ENCODE data around the gene LIME1.

The LIME1 gene

DNA sequence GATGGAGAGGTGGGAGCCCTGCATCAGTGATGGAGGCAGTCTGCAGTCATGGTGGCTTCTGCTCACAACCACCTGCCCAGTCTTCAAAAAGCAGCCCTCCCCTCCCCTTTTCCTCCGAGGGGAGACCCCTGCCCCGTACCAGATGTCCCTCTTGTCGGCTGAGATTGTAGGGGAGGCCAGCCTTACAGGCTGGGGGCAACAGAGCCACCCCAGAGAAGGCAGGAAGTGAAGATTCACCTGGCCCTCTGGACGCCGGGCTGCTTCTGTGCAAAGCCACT lies 35.5 kb upstream of the LIME1 start:
- Histone ChIP-seq H3K4me3 (ENCODE audit: low read depth, low read length) (no peak overlapping the region), H3K4me1 (no peaks in the 10 kb centered on the region), H3K27me3 (ENCODE audit: control insufficient read depth, insufficient read depth, low read length) (no peaks in the 10 kb centered on the region), H3K9ac (no peak overlapping the region), H3K27ac (no peak overlapping the region), H2AFZ (no peak overlapping the region), H3K79me2 (peaks cover 48% of the 10 kb centered on the region), H3K36me3 (ENCODE audit: control insufficient read depth, insufficient read depth, low read length) (no peaks in the 10 kb centered on the region), H3K4me2 (ENCODE audit: low read length) (no peak overlapping the region), H3K9me3 (ENCODE audit: control insufficient read depth, low read length) (no peaks in the 10 kb centered on the region)
- TF ChIP-seq, protein P1, sequence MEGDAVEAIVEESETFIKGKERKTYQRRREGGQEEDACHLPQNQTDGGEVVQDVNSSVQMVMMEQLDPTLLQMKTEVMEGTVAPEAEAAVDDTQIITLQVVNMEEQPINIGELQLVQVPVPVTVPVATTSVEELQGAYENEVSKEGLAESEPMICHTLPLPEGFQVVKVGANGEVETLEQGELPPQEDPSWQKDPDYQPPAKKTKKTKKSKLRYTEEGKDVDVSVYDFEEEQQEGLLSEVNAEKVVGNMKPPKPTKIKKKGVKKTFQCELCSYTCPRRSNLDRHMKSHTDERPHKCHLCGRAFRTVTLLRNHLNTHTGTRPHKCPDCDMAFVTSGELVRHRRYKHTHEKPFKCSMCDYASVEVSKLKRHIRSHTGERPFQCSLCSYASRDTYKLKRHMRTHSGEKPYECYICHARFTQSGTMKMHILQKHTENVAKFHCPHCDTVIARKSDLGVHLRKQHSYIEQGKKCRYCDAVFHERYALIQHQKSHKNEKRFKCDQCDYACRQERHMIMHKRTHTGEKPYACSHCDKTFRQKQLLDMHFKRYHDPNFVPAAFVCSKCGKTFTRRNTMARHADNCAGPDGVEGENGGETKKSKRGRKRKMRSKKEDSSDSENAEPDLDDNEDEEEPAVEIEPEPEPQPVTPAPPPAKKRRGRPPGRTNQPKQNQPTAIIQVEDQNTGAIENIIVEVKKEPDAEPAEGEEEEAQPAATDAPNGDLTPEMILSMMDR (IDR thresholded peaks at IDR 0.05): no peak

DNA sequence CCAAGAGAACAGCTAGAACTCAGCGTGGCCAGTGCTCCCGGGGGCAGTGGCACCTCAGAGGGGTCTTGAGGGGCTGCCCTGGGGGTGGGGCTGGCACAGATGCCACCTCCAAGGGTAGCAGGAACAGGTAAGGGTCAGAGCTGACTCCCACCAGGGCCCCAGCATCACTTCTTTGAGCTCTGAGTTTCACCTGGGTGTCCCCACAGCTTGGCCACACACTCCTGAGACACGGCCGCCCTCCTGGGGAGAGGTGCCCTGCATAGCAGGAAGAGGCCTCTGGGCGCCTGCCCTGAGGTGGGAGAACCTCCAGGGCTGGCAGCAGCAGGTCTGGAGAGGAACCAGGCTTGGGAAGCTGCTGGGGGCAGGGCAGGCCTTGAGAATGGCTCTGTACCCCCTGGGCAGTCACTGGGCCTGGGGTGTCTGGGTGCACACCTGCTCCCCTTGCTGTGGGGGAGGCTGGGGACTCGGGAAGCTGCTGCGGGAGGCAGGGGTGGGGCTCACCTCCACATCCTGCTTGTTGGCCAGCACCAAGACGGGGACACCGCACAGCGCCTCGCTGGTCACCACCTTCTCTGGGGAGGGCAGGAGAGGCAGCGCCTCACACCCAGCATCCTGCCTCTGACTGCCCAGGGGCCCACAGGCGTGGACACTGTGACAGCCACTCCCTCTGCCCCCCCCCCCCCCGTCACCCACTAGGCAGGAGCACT lies 35.0 kb upstream of the LIME1 start:
- Histone ChIP-seq H3K4me1 (peaks cover 3% of the 10 kb centered on the region), H3K27ac (no peak overlapping the region), H3K9me3 (ENCODE audit: control insufficient read depth, low read length) (no peaks in the 10 kb centered on the region), H3K79me2 (peaks cover 53% of the 10 kb centered on the region), H3K9ac (no peak overlapping the region), H3K4me3 (ENCODE audit: low read depth, low read length) (no peak overlapping the region), H3K27me3 (ENCODE audit: control insufficient read depth, insufficient read depth, low read length) (no peaks in the 10 kb centered on the region), H3K4me2 (ENCODE audit: low read length) (no peak overlapping the region), H3K36me3 (ENCODE audit: control insufficient read depth, insufficient read depth, low read length) (no peaks in the 10 kb centered on the region), H2AFZ (no peak overlapping the region)
- TF ChIP-seq, protein P1 (IDR thresholded peaks at IDR 0.05): no peak

DNA sequence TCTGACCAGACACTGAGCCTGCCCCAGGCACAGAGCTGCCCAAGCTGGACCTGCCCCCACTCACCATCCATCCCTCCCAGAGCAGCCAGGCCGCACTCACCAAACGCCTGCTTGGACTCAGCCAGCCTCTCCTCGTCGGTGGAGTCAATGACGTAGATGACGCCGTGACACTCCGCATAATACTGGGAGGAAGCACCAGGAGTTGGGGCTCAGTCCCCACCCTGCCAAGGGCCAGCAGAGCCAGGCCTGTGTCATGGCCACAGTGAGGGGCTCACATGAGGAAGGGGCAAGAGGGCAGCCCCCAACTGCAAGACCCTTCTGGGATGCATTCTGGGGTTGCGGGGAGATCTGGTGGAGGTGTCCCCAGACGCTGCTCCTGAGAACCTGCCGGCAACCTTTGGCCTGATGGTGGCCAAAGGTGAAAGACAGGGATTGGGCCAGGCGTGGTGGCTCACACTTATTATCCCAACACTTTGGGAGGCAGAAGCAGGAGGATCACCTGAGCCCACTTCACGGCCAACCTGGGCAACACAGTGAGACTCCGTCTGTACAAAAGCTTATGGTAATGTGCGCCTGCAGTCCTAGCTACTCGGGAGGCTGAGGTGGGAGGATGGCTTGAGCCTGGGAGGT lies 34.3 kb upstream of the LIME1 start:
- Histone ChIP-seq H3K4me3 (ENCODE audit: low read depth, low read length) (no peak overlapping the region), H3K27me3 (ENCODE audit: control insufficient read depth, insufficient read depth, low read length) (no peaks in the 10 kb centered on the region), H3K4me1 (peaks cover 6% of the 10 kb centered on the region), H3K79me2 (peaks cover 54% of the 10 kb centered on the region), H3K27ac (no peak overlapping the region), H3K9me3 (ENCODE audit: control insufficient read depth, low read length) (no peaks in the 10 kb centered on the region), H3K36me3 (ENCODE audit: control insufficient read depth, insufficient read depth, low read length) (no peaks in the 10 kb centered on the region), H3K4me2 (ENCODE audit: low read length) (no peak overlapping the region), H3K9ac (no peak overlapping the region), H2AFZ (no peak overlapping the region)
- TF ChIP-seq, protein P1 (IDR thresholded peaks at IDR 0.05): no peak

DNA sequence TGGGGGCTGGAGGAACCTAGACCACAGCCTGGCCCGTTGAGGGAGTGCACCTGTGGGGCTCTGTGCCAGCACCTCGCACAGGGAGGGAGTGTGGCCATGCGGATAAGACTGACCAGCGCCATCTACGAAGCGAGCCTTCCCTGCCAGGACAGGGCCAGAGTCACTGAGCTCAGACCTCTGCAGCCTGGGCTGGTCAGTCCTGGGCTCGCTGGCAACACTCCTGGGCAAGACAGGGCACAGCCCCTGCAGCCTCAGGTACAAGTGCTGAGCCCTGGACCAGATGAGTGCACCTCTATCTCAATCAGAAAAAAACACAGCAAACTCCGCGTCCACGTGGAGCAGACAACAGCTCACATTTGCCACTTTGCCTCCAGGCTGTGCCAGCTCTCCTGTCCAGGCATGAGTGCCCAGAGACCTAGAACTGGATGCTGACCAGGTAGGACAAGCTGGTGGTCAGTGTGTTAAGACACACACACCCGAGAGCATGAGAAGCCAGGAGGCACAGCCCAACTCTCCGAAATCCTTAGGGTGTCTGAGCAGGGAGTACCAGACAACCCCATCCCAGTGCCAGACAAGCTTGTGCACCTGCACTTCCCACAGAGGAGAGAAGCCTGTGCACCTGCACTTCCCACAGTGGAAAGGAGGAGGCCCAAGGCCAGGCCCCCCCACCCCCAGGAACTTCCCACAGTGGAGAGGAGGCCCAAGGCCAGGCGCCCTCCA lies 33.6 kb upstream of the LIME1 start:
- Histone ChIP-seq H3K27ac (no peak overlapping the region), H3K27me3 (ENCODE audit: control insufficient read depth, insufficient read depth, low read length) (no peaks in the 10 kb centered on the region), H3K36me3 (ENCODE audit: control insufficient read depth, insufficient read depth, low read length) (no peaks in the 10 kb centered on the region), H3K4me1 (peaks cover 6% of the 10 kb centered on the region), H3K9me3 (ENCODE audit: control insufficient read depth, low read length) (no peaks in the 10 kb centered on the region), H2AFZ (no peak overlapping the region), H3K79me2 (peaks cover 54% of the 10 kb centered on the region), H3K4me2 (ENCODE audit: low read length) (no peak overlapping the region), H3K4me3 (ENCODE audit: low read depth, low read length) (no peak overlapping the region), H3K9ac (no peak overlapping the region)
- TF ChIP-seq, protein P1 (IDR thresholded peaks at IDR 0.05): no peak

Measured in parathyroid adenoma (tissue), 2 donors.